HepG2 (cell line): ENCODE data around the gene HJURP.

Source experiments
- ATM ChIP-seq: fragments of 450-650 bp; IDR thresholded peaks from 2 replicates; pipeline ENCODE4 v1.7.1; 2017; ENCODE audit warnings: mild to moderate bottlenecking, borderline replicate concordance
- EZH2 ChIP-seq: conservative IDR thresholded peaks from 2 replicates; pipeline ENCODE4 v1.6.1; 2012; ENCODE audit warnings: mild to moderate bottlenecking, low read depth, low read length, moderate library complexity
- IKZF1 ChIP-seq: fragments of 450-650 bp; IDR thresholded peaks from 2 replicates; pipeline ENCODE4 v1.7.1; 2016
- MEIS2 ChIP-seq: sonication (generic); formaldehyde crosslinking; IDR thresholded peaks from 2 replicates; pipeline ENCODE4 v1.9.0; 2021; ENCODE audit warnings: mild to moderate bottlenecking, missing genetic modification reagents
- SP2 ChIP-seq: sonication (generic); formaldehyde crosslinking; IDR thresholded peaks from 2 replicates; pipeline ENCODE4 v1.5.1; 2020; ENCODE audit warnings: mild to moderate bottlenecking, missing genetic modification reagents
- TCF7L2 ChIP-seq: IDR thresholded peaks from 2 replicates; pipeline ENCODE4 v1.6.1; 2011; ENCODE audit warnings: mild to moderate bottlenecking, low read depth, low read length, moderate library complexity
- ZFX ChIP-seq: sonication (generic); formaldehyde crosslinking; IDR thresholded peaks from 2 replicates; pipeline ENCODE4 v1.4.0; 2020; ENCODE audit warnings: mild to moderate bottlenecking, low read depth, missing genetic modification reagents, moderate library complexity
- ZNF143 ChIP-seq: sonication (generic); formaldehyde crosslinking; IDR thresholded peaks from 2 replicates; pipeline ENCODE4 v1.4.0; 2020; ENCODE audit warnings: missing genetic modification reagents
- ZNF501 ChIP-seq: sonication (generic); formaldehyde crosslinking; IDR thresholded peaks from 2 replicates; pipeline ENCODE4 v1.5.1; 2020; ENCODE audit warnings: mild to moderate bottlenecking, moderate library complexity, missing genetic modification reagents
- TF ChIP-seq, protein P1 (sequence below): sonication (generic); formaldehyde crosslinking; IDR thresholded peaks from 2 replicates; pipeline ENCODE4 v1.5.0; 2020; ENCODE audit warnings: missing genetic modification reagents, mild to moderate bottlenecking, borderline replicate concordance

DNA sequence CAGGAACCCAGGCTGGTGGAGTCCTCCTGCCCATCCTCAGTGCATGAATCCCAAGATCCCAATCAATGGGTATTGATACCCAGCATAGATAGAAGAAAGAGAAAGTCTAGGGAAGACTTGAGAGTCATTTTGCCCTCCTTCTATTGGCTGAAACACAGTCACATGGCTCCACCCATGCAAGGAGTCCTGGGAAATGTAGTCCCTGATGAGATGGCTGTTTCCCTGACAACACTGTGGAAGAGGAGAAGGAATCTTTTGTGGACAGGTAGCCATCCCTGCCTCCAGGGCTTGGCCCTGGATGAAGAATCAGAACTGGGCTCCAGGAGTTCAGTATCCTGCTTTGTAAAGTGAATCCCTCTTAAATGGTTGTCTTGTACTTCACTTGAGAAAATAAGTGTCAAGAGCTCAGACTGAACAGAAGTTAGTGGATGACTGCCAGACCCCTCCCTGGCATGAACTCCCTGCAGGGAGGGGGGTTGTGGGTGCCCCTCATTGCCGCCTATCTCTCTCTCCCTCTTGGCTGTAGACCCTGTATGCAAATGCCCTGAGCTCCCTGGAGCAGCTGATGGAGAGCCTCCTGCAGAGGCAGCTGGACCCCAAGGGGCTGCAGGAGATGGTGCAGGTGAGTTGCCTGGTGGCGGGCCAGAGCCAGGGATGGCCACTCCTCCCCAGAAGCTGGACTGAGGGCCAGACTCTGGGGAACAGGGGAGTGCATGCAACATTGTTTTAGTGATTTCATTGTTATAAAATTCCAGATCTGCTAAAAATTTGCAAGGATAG is 40.1 kb downstream of the HJURP start:
- no peak for TF ChIP-seq TCF7L2
- peak; percentile 85 for TF ChIP-seq ZNF143 (CRISPR knock-in tag)
- TF ChIP-seq ZFX (CRISPR knock-in tag), result no peak
- TF ChIP-seq, protein P1, sequence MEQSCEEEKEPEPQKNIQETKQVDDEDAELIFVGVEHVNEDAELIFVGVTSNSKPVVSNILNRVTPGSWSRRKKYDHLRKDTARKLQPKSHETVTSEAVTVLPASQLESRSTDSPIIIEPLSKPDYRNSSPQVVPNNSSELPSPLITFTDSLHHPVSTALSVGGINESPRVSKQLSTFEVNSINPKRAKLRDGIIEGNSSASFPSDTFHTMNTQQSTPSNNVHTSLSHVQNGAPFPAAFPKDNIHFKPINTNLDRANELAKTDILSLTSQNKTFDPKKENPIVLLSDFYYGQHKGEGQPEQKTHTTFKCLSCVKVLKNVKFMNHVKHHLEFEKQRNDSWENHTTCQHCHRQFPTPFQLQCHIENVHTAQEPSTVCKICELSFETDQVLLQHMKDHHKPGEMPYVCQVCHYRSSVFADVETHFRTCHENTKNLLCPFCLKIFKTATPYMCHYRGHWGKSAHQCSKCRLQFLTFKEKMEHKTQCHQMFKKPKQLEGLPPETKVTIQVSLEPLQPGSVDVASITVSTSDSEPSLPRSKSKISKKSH, result no peak
- no peak for TF ChIP-seq ZNF501 (CRISPR knock-in tag)
- no peak for TF ChIP-seq SP2 (CRISPR knock-in tag)
- no peak for TF ChIP-seq ATM
- no peak for TF ChIP-seq MEIS2 (CRISPR knock-in tag)
- no peak for TF ChIP-seq IKZF1
- TF ChIP-seq EZH2, result no peak
